Neural crest cell (in vitro differentiated cells): ENCODE data around the gene HMSD. TPM values are rescaled to one million over a fixed set of nuclear protein-coding genes. Genes with fewer than 3 reads are reported as not detected.

Experiments used
- DNase-seq: peaks from one replicate; pipeline ENCODE4 v3.0.0; 2021; ENCODE audit warnings: low read depth, mixed read lengths, low spot score
- H3K27ac Mint-ChIP-seq: one replicate; pipeline ENCODE4 v1.8.0; 2021; ENCODE audit warnings: mild to moderate bottlenecking, mixed read lengths; ENCODE audit not compliant: unreplicated experiment
- H3K27me3 Mint-ChIP-seq: 2 replicates; pipeline ENCODE4 v1.8.0; 2021; ENCODE audit warnings: low read depth, mild to moderate bottlenecking, mixed read lengths
- H3K36me3 Mint-ChIP-seq: 2 replicates; pipeline ENCODE4 v1.8.0; 2021; ENCODE audit warnings: low read depth, mild to moderate bottlenecking, mixed read lengths
- H3K4me1 Mint-ChIP-seq: 2 replicates; pipeline ENCODE4 v1.8.0; 2021; ENCODE audit warnings: mixed read lengths
- H3K4me3 Mint-ChIP-seq: one replicate; pipeline ENCODE4 v1.8.0; 2021; ENCODE audit warnings: mild to moderate bottlenecking, mixed read lengths
- H3K9me3 Mint-ChIP-seq: 2 replicates; pipeline ENCODE4 v1.8.0; 2021; ENCODE audit warnings: mixed read lengths
- CTCF ChIP-seq: fragments of 200-600 bp; sonication (generic); conservative IDR thresholded peaks from 2 replicates; pipeline ENCODE4 v1.5.0; 2021; ENCODE audit warnings: antibody characterized with exemption, mild to moderate bottlenecking
- total RNA-seq: library from RNA; stranded (reverse); gene quantifications from 2 replicates; pipeline ENCODE4 v1.2.1, GENCODE V29; 2021

HMSD gene
- total RNA-seq, 1 donor from 2014 or later = 10.0 TPM

- Mint-ChIP-seq H3K9me3 (peaks cover 4% of the 10 kb centered on the region), H3K27ac (no peak overlapping the region), H3K27me3 (no peaks in the 10 kb centered on the region), H3K4me1 (no peaks in the 10 kb centered on the region), H3K4me3 (no peak overlapping the region), H3K36me3 (peaks cover 15% of the 10 kb centered on the region)
- no peak for TF ChIP-seq CTCF
- no peak for DNase-seq
Observed at GRCh38 chr18:63960891-63961290, 11.8 kb downstream of the HMSD start.

GRCh38 chr18:63961435-63961980 lies 12.4 kb downstream of the HMSD start:
- no peak overlapping the region for H3K27ac Mint-ChIP-seq
- H3K36me3 Mint-ChIP-seq = peaks cover 15% of the 10 kb centered on the region
- H3K4me1 Mint-ChIP-seq = no peaks in the 10 kb centered on the region
- H3K9me3 Mint-ChIP-seq = peaks cover 4% of the 10 kb centered on the region
- H3K27me3 Mint-ChIP-seq = no peaks in the 10 kb centered on the region
- no peak for TF ChIP-seq CTCF
- DNase-seq = no peak
- no peak overlapping the region for H3K4me3 Mint-ChIP-seq

- no peaks in the 10 kb centered on the region for H3K4me1 Mint-ChIP-seq
- no peak overlapping the region for H3K4me3 Mint-ChIP-seq
- H3K36me3 Mint-ChIP-seq = peaks cover 10% of the 10 kb centered on the region
- no peaks in the 10 kb centered on the region for H3K27me3 Mint-ChIP-seq
- H3K9me3 Mint-ChIP-seq = peaks cover 4% of the 10 kb centered on the region
- no peak overlapping the region for H3K27ac Mint-ChIP-seq
- no peak for TF ChIP-seq CTCF
- no peak for DNase-seq
Observed at GRCh38 chr18:63962137-63962536, 13.0 kb downstream of the HMSD start.

GRCh38 chr18:63963615-63964256 lies 14.6 kb downstream of the HMSD start:
- peak; percentile 74 for TF ChIP-seq CTCF
- Mint-ChIP-seq H3K4me3 (no peak overlapping the region), H3K9me3 (peaks cover 4% of the 10 kb centered on the region), H3K27ac (no peak overlapping the region), H3K27me3 (no peaks in the 10 kb centered on the region), H3K36me3 (peaks cover 10% of the 10 kb centered on the region), H3K4me1 (no peaks in the 10 kb centered on the region)
- DNase-seq = no peak

- Mint-ChIP-seq H3K36me3 (peaks cover 5% of the 10 kb centered on the region), H3K27me3 (no peaks in the 10 kb centered on the region), H3K9me3 (no peaks in the 10 kb centered on the region), H3K4me1 (peaks cover 10% of the 10 kb centered on the region), H3K4me3 (no peak overlapping the region), H3K27ac (no peak overlapping the region)
- DNase-seq = no peak
- no peak for TF ChIP-seq CTCF
Observed at GRCh38 chr18:63964908-63965307, 15.8 kb downstream of the HMSD start.
